Spleen (tissue), 7 donors: Measurements from ENCODE around the gene ZNF365.

Source experiments
- CTCF ChIP-seq, 11 experiments: fragments of 200-600 bp in 7 of 11; fragments of 450-650 bp in 4 of 11; sonication (generic) in 4 of 11; IDR thresholded peaks in 8 of 11; conservative IDR thresholded peaks in 3 of 11; 1 replicate in 7 of 11; 2 replicates in 4 of 11; pipeline versions ENCODE4 v1.4.0 to v1.8.0; 2016 to 2021; ENCODE audit warnings: antibody characterized with exemption in 11 of 11, inconsistent platforms in 4 of 11, mild to moderate bottlenecking in 1 of 11
- POLR2AphosphoS5 ChIP-seq, 3 donors: sonication (generic); formaldehyde crosslinking; IDR thresholded peaks; one replicate each; pipeline ENCODE4 v1.5.1; 2017; ENCODE audit warnings: antibody characterized with exemption in 3 of 3
- donor health status: DM: no; HTN: no; CAD: no; lungs with moderate emphysema.
- donor health status: DM: no; HTN: no; CAD: no.
- donor health status: DM: no; HTN: no; CAD: no.

DNA sequence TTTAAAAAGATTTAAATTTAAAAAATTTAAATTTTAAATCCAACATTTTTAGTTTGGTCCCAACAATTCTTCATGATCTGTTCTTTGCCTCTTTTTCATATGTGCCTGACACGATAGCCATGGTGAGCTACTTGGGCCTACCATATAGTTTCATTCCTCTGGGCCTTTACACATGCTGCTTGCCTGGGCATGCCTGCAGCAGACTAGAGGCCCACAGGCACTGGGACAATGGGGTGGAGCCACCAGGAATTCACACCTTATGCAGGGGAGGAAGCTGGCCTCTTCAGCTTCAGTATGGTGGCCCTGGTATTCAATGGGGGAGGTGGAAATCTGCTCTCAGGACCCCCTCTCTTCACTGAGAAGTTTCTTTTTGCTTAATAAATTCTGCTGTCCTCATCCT, 37.8 kb upstream of the ZNF365 start:
- no peak for TF ChIP-seq CTCF (IDR thresholded peaks at IDR 0.05 in 8 of 11, conservative IDR thresholded peaks at IDR 0.05 in 3 of 11)
- TF ChIP-seq POLR2AphosphoS5 (IDR thresholded peaks at IDR 0.05), result no peak
